ENCODE measurements around the gene PNPLA1. TPM values are rescaled to one million over a fixed set of nuclear protein-coding genes. Genes with fewer than 3 reads are reported as not detected.

The PNPLA1 gene
- total and polyA plus RNA-seq, 4 experiments from 2014 or later, result 0.42 TPM; not detected in 3

GRCh38 chr6:36285797-36286196 lies 15.9 kb downstream of the PNPLA1 start:
- Mint-ChIP-seq H3K4me3 (no peak overlapping the region), H3K27me3 (peaks cover 25 to 28% of the 10 kb centered on the region in 2 donors), H3K36me3 (no peaks in the 10 kb centered on the region), H3K27ac (no peak overlapping the region), H3K9me3 (peaks cover 0 to 3% (median 0%) of the 10 kb centered on the region in 8 donors), H3K4me1 (peaks cover 6 to 14% (median 10%) of the 10 kb centered on the region in 4 donors)
- Histone ChIP-seq H3K36me3 (ENCODE audit: insufficient read depth, low read length) (no peaks in the 10 kb centered on the region), H3K27me3 (ENCODE audit: insufficient read depth, low read length) (peaks cover 17% of the 10 kb centered on the region), H3K4me3 (ENCODE audit: low read length in 2 of 2) (no peak overlapping the region), H3K9me3 (ENCODE audit: control insufficient read depth in 1 of 2, low read length in 2 of 2) (no peaks in the 10 kb centered on the region), H3K4me1 (ENCODE audit: insufficient read depth, low read length) (peaks cover 11% of the 10 kb centered on the region), H3K27ac (ENCODE audit: low read depth, low read length) (no peak overlapping the region)
- ChIA-PET POLR2A (ENCODE audit: partially characterized antibody) (no interaction called here), CTCF (ENCODE audit: partially characterized antibody) (interaction anchor here (2.9 kb wide), 1 partner anchor 17 kb away, joined by 13 read pairs; no protein-coding TSS in a partner anchor)
- no peak for DNase-seq
- intact Hi-C loops (cut with micrococcal nuclease), result no loop called here

- H3K4me1 ChIP-seq (ENCODE audit: insufficient read depth, low read length), result peaks cover 11% of the 10 kb centered on the region
- Mint-ChIP-seq H3K9me3 (peaks cover 0 to 3% (median 0%) of the 10 kb centered on the region in 8 donors), H3K36me3 (no peaks in the 10 kb centered on the region), H3K4me3 (no peak overlapping the region), H3K27me3 (peaks cover 21 to 22% of the 10 kb centered on the region in 2 donors), H3K27ac (no peak overlapping the region), H3K4me1 (peaks cover 7 to 14% (median 10%) of the 10 kb centered on the region in 4 donors)
- H3K27ac ChIP-seq (ENCODE audit: low read depth, low read length), result no peak overlapping the region
- H3K27me3 ChIP-seq (ENCODE audit: insufficient read depth, low read length), result peaks cover 17% of the 10 kb centered on the region
- DNase-seq, result no peak
- H3K9me3 ChIP-seq (ENCODE audit: control insufficient read depth in 1 of 2, low read length in 2 of 2), result no peaks in the 10 kb centered on the region
- H3K4me3 ChIP-seq (ENCODE audit: low read length in 2 of 2), result no peak overlapping the region
- CTCF ChIA-PET (ENCODE audit: partially characterized antibody), result interaction anchor here (0.6 to 2.9 kb wide), 4 partner anchors 16 to 528 kb away, joined by 3 to 13 read pairs (median 3); no protein-coding TSS in a partner anchor
- no peaks in the 10 kb centered on the region for H3K36me3 ChIP-seq (ENCODE audit: insufficient read depth, low read length)
- intact Hi-C loops (cut with micrococcal nuclease), result no loop called here
- POLR2A ChIA-PET (ENCODE audit: partially characterized antibody), result no interaction called here
These were observed 17.0 kb downstream of the PNPLA1 start for GRCh38 chr6:36286858-36287257.

GRCh38 chr6:36289281-36289878 lies 19.5 kb downstream of the PNPLA1 start:
- Mint-ChIP-seq H3K27me3 (peaks cover 10 to 13% of the 10 kb centered on the region in 2 donors), H3K4me3 (no peak overlapping the region), H3K9me3 (no peaks in the 10 kb centered on the region), H3K27ac (no peak overlapping the region), H3K36me3 (no peaks in the 10 kb centered on the region), H3K4me1 (peaks cover 7 to 14% (median 10%) of the 10 kb centered on the region in 4 donors)
- H3K27me3 ChIP-seq (ENCODE audit: insufficient read depth, low read length), result peaks cover 16% of the 10 kb centered on the region
- no peak for DNase-seq
- H3K9me3 ChIP-seq (ENCODE audit: control insufficient read depth in 1 of 2, low read length in 2 of 2), result no peaks in the 10 kb centered on the region
- no peak overlapping the region for H3K27ac ChIP-seq (ENCODE audit: low read depth, low read length)
- intact Hi-C loops (cut with micrococcal nuclease), result no loop called here
- ChIA-PET POLR2A (ENCODE audit: partially characterized antibody) (no interaction called here), CTCF (ENCODE audit: partially characterized antibody) (interaction anchor here (1.7 kb wide), 1 partner anchor 11 kb away, joined by 5 read pairs; no protein-coding TSS in a partner anchor)
- no peak overlapping the region for H3K4me3 ChIP-seq (ENCODE audit: low read length in 2 of 2)
- H3K4me1 ChIP-seq (ENCODE audit: insufficient read depth, low read length), result peaks cover 11% of the 10 kb centered on the region
- H3K36me3 ChIP-seq (ENCODE audit: insufficient read depth, low read length), result no peaks in the 10 kb centered on the region

- Mint-ChIP-seq H3K36me3 (no peaks in the 10 kb centered on the region), H3K9me3 (no peaks in the 10 kb centered on the region), H3K27me3 (peaks cover under 1% of the 10 kb centered on the region in 2 donors), H3K4me1 (peaks cover 7 to 14% (median 9%) of the 10 kb centered on the region in 4 donors), H3K27ac (no peak overlapping the region), H3K4me3 (no peak overlapping the region)
- no peaks in the 10 kb centered on the region for H3K9me3 ChIP-seq (ENCODE audit: control insufficient read depth in 1 of 2, low read length in 2 of 2)
- intact Hi-C loops (cut with micrococcal nuclease), result no loop called here
- H3K27ac ChIP-seq (ENCODE audit: low read depth, low read length), result no peak overlapping the region
- no peaks in the 10 kb centered on the region for H3K36me3 ChIP-seq (ENCODE audit: insufficient read depth, low read length)
- H3K4me3 ChIP-seq (ENCODE audit: low read length in 2 of 2), result no peak overlapping the region
- peaks cover 11% of the 10 kb centered on the region for H3K4me1 ChIP-seq (ENCODE audit: insufficient read depth, low read length)
- CTCF ChIA-PET (ENCODE audit: partially characterized antibody), result interaction anchor here (1.7 kb wide), 1 partner anchor 9 kb away, joined by 5 read pairs; no protein-coding TSS in a partner anchor
- no peaks in the 10 kb centered on the region for H3K27me3 ChIP-seq (ENCODE audit: insufficient read depth, low read length)
- no peak for DNase-seq
- POLR2A ChIA-PET (ENCODE audit: partially characterized antibody), result no interaction called here
These were observed 21.1 kb downstream of the PNPLA1 start for GRCh38 chr6:36290668-36291620.

- Histone ChIP-seq H3K27ac (ENCODE audit: low read depth, low read length) (no peak overlapping the region), H3K4me1 (ENCODE audit: insufficient read depth, low read length) (peaks cover 9% of the 10 kb centered on the region), H3K9me3 (ENCODE audit: control insufficient read depth in 1 of 2, low read length in 2 of 2) (no peaks in the 10 kb centered on the region), H3K36me3 (ENCODE audit: insufficient read depth, low read length) (no peaks in the 10 kb centered on the region), H3K4me3 (ENCODE audit: low read length in 2 of 2) (no peak overlapping the region), H3K27me3 (ENCODE audit: insufficient read depth, low read length) (no peaks in the 10 kb centered on the region)
- DNase-seq, result no peak
- no peaks in the 10 kb centered on the region for H3K9me3 Mint-ChIP-seq
- no peak overlapping the region for H3K4me3 Mint-ChIP-seq
- no peaks in the 10 kb centered on the region for H3K36me3 Mint-ChIP-seq
- ChIA-PET POLR2A (ENCODE audit: partially characterized antibody) (no interaction called here), CTCF (ENCODE audit: partially characterized antibody) (no interaction called here)
- no peak overlapping the region for H3K27ac Mint-ChIP-seq
- no peaks in the 10 kb centered on the region for H3K27me3 Mint-ChIP-seq
- peaks cover 7 to 10% (median 8%) of the 10 kb centered on the region in 4 donors for H3K4me1 Mint-ChIP-seq
- intact Hi-C loops (cut with micrococcal nuclease), result no loop called here
These were observed 22.3 kb downstream of the PNPLA1 start for GRCh38 chr6:36292170-36292569.

- no peaks in the 10 kb centered on the region for H3K36me3 Mint-ChIP-seq
These were observed 26.4 kb downstream of the PNPLA1 start for GRCh38 chr6:36296240-36296639.

GRCh38 chr6:36297051-36297450 lies 27.2 kb downstream of the PNPLA1 start:
- H3K27ac ChIP-seq (ENCODE audit: low read depth, low read length), result no peak overlapping the region

More at GRCh38 chr6:36296240-36296639, 26.4 kb downstream of the PNPLA1 start:
- intact Hi-C loops (cut with micrococcal nuclease), result no loop called here
- ChIA-PET POLR2A (ENCODE audit: partially characterized antibody) (no interaction called here), CTCF (ENCODE audit: partially characterized antibody) (interaction anchor here (1.9 kb wide), 1 partner anchor 10 kb away, joined by 8 read pairs; no protein-coding TSS in a partner anchor)
- Histone ChIP-seq H3K36me3 (ENCODE audit: insufficient read depth, low read length) (no peaks in the 10 kb centered on the region), H3K9me3 (ENCODE audit: control insufficient read depth in 1 of 2, low read length in 2 of 2) (no peaks in the 10 kb centered on the region), H3K27me3 (ENCODE audit: insufficient read depth, low read length) (no peaks in the 10 kb centered on the region), H3K4me3 (ENCODE audit: low read length in 2 of 2) (no peak overlapping the region), H3K27ac (ENCODE audit: low read depth, low read length) (no peak overlapping the region), H3K4me1 (ENCODE audit: insufficient read depth, low read length) (no peaks in the 10 kb centered on the region)
- Mint-ChIP-seq H3K27ac (no peak overlapping the region), H3K27me3 (peaks cover 5 to 11% of the 10 kb centered on the region in 2 donors), H3K4me3 (no peak overlapping the region), H3K4me1 (peaks cover 0 to 1% (median 0%) of the 10 kb centered on the region in 4 donors), H3K9me3 (no peaks in the 10 kb centered on the region)
- DNase-seq, result no peak

More at GRCh38 chr6:36297051-36297450, 27.2 kb downstream of the PNPLA1 start:
- Mint-ChIP-seq H3K4me1 (peaks cover 0 to under 1% (median 0%) of the 10 kb centered on the region in 4 donors), H3K4me3 (no peak overlapping the region), H3K36me3 (no peaks in the 10 kb centered on the region), H3K27ac (no peak overlapping the region), H3K9me3 (no peaks in the 10 kb centered on the region), H3K27me3 (peaks cover 5 to 18% of the 10 kb centered on the region in 2 donors)
- no peaks in the 10 kb centered on the region for H3K27me3 ChIP-seq (ENCODE audit: insufficient read depth, low read length)
- H3K4me3 ChIP-seq (ENCODE audit: low read length in 2 of 2), result no peak overlapping the region
- DNase-seq, result no peak
- ChIA-PET POLR2A (ENCODE audit: partially characterized antibody) (no interaction called here), CTCF (ENCODE audit: partially characterized antibody) (interaction anchor here (1.7 to 1.9 kb wide), 2 partner anchors 9 to 44 kb away, joined by 4 to 8 read pairs; no protein-coding TSS in a partner anchor)
- no peaks in the 10 kb centered on the region for H3K9me3 ChIP-seq (ENCODE audit: control insufficient read depth in 1 of 2, low read length in 2 of 2)
- no peaks in the 10 kb centered on the region for H3K36me3 ChIP-seq (ENCODE audit: insufficient read depth, low read length)
- intact Hi-C loops (cut with micrococcal nuclease), result no loop called here
- no peaks in the 10 kb centered on the region for H3K4me1 ChIP-seq (ENCODE audit: insufficient read depth, low read length)
